ENCODE data around the gene TRIM65. TPM values are rescaled to one million over a fixed set of nuclear protein-coding genes. Genes with fewer than 3 reads are reported as not detected.

Gene TRIM65
- 16.1 TPM for polyA plus RNA-seq (2013, experiment 1 of 2; ENCODE audit: insufficient read length)
- 14.6 TPM for polyA plus RNA-seq (2013, experiment 2 of 2; ENCODE audit: insufficient read length)

DNA sequence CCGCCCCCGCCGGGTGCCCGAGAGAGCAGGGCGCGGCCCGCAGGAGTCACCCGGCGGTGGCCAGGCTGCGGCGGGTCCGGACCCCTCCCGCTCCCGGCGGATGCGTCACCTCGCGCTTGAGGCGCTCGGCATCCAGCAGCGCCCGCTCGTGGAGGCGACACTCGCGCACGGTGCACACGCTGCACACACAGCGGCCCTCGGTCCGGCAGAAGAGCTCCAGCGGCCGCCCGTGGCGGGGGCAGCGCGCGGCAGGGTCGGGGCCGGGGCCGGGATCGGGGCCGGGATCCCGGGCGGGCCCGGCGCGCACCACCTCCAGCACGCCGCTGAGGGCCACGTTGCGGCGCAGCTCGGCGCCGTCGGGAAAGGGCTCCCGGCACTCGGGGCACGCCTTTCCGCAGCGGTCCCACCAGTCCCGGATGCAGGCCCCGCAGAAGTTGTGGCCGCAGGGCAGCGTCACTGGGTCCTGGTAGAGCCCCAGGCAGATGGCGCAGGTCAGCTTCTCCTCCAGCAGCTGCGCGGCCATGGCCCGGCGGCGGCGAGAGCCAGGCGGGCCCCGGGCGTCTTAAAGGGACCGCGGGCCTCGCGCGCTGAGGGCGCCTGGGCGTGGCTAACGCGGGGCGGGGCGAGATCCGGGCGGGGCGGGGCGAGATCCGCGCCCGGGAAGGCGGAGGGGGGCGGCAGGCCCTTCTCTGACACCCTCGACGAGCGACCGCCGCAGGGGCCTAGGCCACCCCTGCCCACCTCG, at the start of gene TRIM65:
TRIM65 (minus strand) TSS at position 537 of the 745 bp plus-strand sequence; CDS start at position 523, 14 bp downstream.
- DNase-seq, result peak; percentile 84

- no peak for DNase-seq
These were observed 48.5 kb upstream of the TRIM65 start for GRCh38 chr17:75945211-75945610.

DNA sequence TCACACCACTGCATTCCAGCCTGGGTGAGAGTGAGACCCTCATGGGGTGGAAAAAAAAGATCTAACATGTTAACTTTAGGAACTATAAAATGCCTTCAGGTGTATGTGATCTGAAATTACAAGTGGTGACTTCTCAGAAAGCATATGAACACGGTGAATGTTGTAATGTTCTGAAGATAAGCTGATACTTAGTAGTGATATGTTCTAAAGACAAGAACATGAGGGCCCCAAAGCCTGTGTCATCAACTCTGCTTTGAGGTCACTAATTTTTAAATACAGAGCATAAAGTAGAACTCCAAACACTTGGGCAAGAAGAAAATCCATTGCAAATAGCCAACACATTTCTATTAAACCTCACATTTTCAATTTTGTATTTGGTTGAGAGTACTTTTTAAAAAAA, 46.7 kb upstream of the TRIM65 start:
- no peak for DNase-seq

GRCh38 chr17:75942473-75942872, 45.7 kb upstream of the TRIM65 start:
- DNase-seq, result no peak

DNA sequence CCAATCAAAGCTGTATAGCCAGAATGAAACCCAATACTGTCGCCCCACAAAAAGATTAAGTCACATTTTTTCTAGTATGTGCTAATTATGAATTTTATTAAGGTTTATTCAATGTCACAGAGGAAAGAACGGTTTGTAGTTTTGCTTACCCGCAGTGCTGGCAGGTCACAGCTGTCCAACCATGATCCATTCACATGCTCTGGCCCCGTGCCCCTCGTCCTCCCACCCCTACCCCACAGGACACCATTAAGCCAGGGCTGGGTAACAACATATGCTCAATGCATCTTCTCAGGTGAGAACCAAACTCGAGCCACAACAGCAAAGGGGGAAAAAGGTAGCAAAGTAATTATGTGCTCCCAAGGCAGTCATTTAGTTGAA, 44.7 kb upstream of the TRIM65 start:
- DNase-seq, result no peak

- peak; percentile 96 for DNase-seq
These were observed 44.1 kb upstream of the TRIM65 start, which contains the start of gene FBF1 for GRCh38 chr17:75940727-75941441. Gene FBF1, minus strand, starts transcription at chr17:75941042. Its CDS starts 2,893 bp downstream, at chr17:75938149.

DNA sequence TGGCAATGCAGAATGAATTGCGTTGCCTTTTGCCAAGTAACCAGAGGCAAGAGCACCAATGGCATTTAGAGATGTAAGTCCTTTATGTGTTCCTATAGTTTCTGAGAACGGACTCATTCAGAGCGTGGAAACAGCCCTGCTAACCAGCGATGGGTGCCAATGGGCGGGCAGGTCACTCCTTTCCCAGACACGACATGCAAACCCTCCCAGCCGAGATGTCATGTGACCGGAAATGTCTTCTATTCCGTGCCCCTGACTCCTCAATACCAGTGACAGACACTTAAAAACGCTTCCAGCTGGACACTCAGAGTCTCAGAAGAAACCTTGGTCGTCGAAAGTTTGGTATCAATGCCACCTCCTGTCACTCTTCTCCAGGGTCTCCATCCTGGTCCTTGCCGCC, 40.9 kb upstream of the TRIM65 start:
- DNase-seq, result no peak

DNA sequence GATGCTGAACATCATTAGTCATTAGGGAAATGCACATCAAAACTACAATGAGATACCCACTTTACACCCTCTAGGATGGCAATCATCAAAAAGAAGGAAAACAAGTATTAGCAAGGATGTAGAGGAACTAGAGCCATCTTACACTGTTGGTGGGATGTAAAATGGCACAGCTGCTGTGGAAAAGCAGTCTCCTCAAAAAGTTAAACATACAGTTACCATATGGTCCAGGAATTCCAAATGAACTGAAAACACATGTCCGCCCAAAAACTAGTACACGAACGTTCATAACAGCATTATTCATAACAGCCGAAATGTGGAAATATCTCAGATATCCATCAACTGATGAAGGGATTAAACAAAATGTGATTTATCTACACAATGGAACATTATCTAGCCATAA, 37.1 kb upstream of the TRIM65 start:
- no peak for DNase-seq

GRCh38 chr17:75932852-75933251, 36.1 kb upstream of the TRIM65 start:
- DNase-seq, result no peak

DNA sequence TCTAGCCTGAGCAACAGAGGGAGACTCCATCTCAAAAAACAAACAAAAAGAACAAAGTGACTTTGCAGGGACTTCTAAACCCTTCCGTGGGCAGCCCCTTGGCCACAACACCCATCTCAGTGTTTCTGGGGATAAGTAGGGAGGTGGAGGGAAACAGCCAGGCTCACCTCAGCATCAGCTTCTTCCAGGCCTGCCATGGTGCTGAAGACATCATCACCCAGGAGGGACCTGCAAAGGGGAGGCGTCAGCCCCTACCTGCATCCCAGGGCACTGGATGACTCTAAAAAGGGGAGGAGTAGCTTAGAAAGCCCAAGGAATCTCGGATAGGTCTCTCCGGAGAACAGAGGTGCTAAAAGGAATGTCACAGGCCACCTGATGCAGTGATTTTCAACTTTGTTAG, 34.3 kb upstream of the TRIM65 start:
- no peak for DNase-seq

DNA sequence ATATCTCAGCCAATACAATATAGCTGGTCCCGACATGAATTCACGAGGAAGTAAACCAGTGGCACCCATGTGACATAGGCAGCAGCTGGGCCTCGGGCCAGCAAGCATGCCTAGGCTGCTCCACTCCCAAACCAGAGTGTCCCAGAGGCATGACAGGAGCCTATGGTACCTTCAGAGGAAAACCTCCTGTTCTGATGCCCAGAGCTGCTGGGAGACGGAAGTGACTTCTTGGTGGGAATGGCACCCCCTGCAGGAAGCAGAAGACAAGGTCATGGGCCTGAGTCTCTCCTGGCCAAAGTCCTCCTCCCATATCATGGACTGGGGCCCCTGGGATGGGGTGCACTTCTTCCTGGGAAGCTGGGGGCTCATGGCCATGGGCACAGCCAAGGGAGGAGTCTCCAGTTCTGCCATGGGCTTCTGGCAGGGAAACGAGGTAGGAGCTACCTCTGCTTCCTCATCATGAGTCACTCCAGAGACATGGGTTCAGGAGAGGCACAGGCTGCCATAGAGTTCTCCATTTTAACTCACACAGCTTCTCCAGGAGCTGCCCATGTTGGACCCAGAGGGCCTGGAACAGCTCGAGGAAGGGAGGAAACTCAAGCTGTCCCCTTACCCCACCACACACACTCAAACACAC, 30.7 kb upstream of the TRIM65 start:
- no peak for DNase-seq

DNA sequence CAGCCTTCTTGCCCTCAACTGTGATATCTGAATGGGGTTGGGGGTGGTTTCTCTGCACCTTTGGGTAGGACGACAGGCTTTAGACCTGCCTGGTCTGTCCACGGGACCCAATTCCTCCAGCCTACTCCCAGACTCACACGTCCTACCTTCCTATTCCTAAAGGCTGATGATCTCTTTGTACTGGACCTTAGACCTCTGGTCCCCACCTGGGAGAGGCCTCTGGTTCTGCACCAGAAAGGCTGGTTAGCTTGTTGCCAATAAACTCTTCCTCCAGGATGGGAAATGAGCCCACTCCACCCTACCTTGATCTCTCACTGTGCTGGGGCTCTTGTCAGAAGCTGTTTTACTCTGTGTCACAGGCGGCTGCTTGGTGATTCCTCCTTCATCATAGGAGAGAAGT, 29.7 kb upstream of the TRIM65 start:
- no peak for DNase-seq

GRCh38 chr17:75925912-75926311, 29.2 kb upstream of the TRIM65 start:
- no peak for DNase-seq

GRCh38 chr17:75925103-75925502, 28.4 kb upstream of the TRIM65 start:
- no peak for DNase-seq

GRCh38 chr17:75922963-75923874, 26.5 kb upstream of the TRIM65 start:
- DNase-seq, result no peak

- DNase-seq, result no peak
These were observed 25.6 kb upstream of the TRIM65 start for GRCh38 chr17:75922173-75922961.

DNA sequence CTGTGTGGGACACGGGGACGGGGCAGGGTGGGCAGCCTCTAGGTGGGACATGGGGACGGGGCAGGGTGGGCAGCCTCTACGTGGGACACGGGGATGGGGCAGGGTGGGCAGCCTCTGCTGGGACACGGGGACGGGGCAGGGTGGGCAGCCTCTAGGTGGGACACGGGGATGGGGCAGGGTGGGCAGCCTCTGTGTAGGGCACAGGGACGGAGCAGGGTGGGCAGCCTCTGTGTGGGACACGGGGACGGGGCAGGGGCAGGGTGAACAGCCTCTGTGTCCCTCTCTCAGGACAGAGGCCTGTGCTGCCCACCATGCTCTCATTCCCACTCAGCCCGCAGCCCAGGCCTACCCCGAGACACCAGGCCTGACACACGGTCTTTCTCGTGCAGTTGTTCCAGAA, 24.8 kb upstream of the TRIM65 start:
- DNase-seq, result no peak

GRCh38 chr17:75920045-75920560, 23.4 kb upstream of the TRIM65 start:
- no peak for DNase-seq

DNA sequence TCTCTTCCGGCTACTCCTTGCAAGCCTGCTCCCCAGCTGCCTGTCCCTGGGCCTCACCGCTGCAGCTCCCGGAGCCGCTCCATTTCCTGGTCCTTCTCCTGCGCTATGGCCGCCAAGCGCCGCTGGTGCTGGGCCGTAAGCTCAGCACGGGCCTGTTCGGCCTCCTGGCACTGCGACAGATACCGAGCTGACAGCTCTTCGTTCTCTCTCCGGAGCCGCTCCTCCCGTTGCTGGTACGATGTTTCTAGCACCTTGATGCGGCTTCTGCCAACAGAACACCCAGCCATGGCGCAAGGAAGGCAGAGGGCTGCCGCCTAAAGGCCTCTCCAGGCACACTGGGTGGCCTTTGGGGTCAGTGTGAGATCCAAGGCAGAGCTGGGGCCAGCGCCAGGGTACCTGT, 22.9 kb upstream of the TRIM65 start:
- DNase-seq, result no peak

DNA sequence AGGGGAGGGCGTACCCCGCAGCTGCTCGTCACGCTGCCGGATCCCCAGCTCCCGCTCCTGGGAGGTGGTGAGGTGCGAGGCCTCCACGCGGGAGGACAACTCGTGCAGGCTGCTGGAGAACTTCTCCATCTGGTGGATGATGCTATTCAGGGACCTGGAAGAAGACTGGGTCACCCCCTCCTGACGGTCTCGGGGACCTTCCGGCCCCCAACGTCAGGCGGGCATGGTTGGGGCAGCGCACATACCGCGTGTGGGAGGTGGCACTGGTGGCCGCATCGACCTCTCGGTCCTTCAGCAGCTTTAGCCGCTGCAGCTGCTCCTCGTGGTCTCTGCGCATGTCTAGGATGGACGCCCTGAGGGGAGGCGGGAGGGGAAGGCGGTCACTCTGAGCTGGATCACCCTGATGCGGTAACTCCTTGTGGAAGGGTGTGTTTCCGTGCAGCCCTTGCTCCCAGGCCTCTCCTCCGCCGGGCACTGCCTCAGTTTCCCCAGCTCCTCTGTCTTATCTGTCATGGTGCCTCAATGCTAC, 21.2 kb upstream of the TRIM65 start:
- no peak for DNase-seq

All from fibroblast of skin of back (primary cell).